PC-3 (cell line): ENCODE data around the gene XPC.

ENCODE experiments used
- CTCF ChIP-seq: fragments of 300-600 bp; sonication (generic); conservative IDR thresholded peaks from 2 replicates; pipeline ENCODE4 v1.5.1; 2017; ENCODE audit warnings: antibody characterized with exemption, low read depth, mild to moderate bottlenecking, low read length
- EZH2 ChIP-seq: fragments of 300-600 bp; sonication (generic); IDR thresholded peaks from one replicate; pipeline ENCODE4 v1.6.1; 2017; ENCODE audit warnings: antibody characterized with exemption, mild to moderate bottlenecking, low read length; ENCODE audit not compliant: unreplicated experiment
- EZH2phosphoT487 ChIP-seq: fragments of 300-600 bp; sonication (generic); IDR thresholded peaks from 2 replicates; pipeline ENCODE4 v1.6.1; 2018; ENCODE audit warnings: mild to moderate bottlenecking, antibody characterized with exemption, low read length, borderline replicate concordance

GRCh38 chr3:14124615-14125192 lies 53.7 kb downstream of the XPC start, which contains the start of the genes CHCHD4 and TMEM43:
- no peak for TF ChIP-seq CTCF
- TF ChIP-seq EZH2 = no peak
- TF ChIP-seq EZH2phosphoT487 = no peak
